Osteoblast (primary cell): ENCODE measurements around the gene MFSD6. TPM values are rescaled to one million over a fixed set of nuclear protein-coding genes. Genes with fewer than 3 reads are reported as not detected.

Experiments
- DNase-seq: peaks from one replicate; pipeline ENCODE4 v3.0.0; 2011; ENCODE audit warnings: low spot score, mixed read lengths; ENCODE audit not compliant: insufficient read length; ENCODE audit errors: missing footprints
- H2AFZ ChIP-seq: 2 replicates; pipeline ENCODE4 v1.6.0; 2011; ENCODE audit warnings: mild to moderate bottlenecking, low read length
- H3K27ac ChIP-seq: 2 replicates; pipeline ENCODE4 v1.5.1; 2011; ENCODE audit warnings: mild to moderate bottlenecking, low read depth, low read length, moderate library complexity
- H3K27me3 ChIP-seq: 2 replicates; pipeline ENCODE4 v1.6.0; 2012; ENCODE audit warnings: mild to moderate bottlenecking, control low read depth, inconsistent platforms, low read length, moderate library complexity; ENCODE audit not compliant: insufficient read depth
- H3K36me3 ChIP-seq: 2 replicates; pipeline ENCODE4 v1.5.1; 2011; ENCODE audit warnings: mild to moderate bottlenecking, low read length, control low read depth, moderate library complexity; ENCODE audit not compliant: insufficient read depth
- H3K4me1 ChIP-seq: 2 replicates; pipeline ENCODE4 v1.5.1; 2011; ENCODE audit warnings: mild to moderate bottlenecking, low read length, control low read depth, moderate library complexity; ENCODE audit not compliant: insufficient read depth
- H3K4me2 ChIP-seq: 2 replicates; pipeline ENCODE4 v1.6.0; 2011; ENCODE audit warnings: mild to moderate bottlenecking, low read length; ENCODE audit not compliant: insufficient read depth
- H3K4me3 ChIP-seq: fragments of 200-600 bp; sonication (generic); 3 replicates; pipeline ENCODE4 v1.5.1; 2012; ENCODE audit warnings: mild to moderate bottlenecking, low read length, inconsistent platforms; ENCODE audit not compliant: insufficient read depth
- H3K79me2 ChIP-seq: 2 replicates; pipeline ENCODE4 v1.6.0; 2012; ENCODE audit warnings: mild to moderate bottlenecking, low read length, control low read depth, inconsistent platforms; ENCODE audit not compliant: insufficient read depth
- H3K9me3 ChIP-seq: 2 replicates; pipeline ENCODE4 v1.5.1; 2011; ENCODE audit warnings: low read depth, low read length, control low read depth
- H4K20me1 ChIP-seq: 2 replicates; pipeline ENCODE4 v1.6.0; 2012; ENCODE audit warnings: mild to moderate bottlenecking, low read length, control low read depth; ENCODE audit not compliant: insufficient read depth
- total RNA-seq: library from RNA; depleted of rRNA; stranded (reverse); fragments of >200 nt; gene quantifications from 2 replicates; pipeline ENCODE4 v1.2.3, GENCODE V29; 2012
- TF ChIP-seq, protein P1 (sequence below): IDR thresholded peaks from 2 replicates; pipeline ENCODE4 v1.5.1; 2011; ENCODE audit warnings: mild to moderate bottlenecking, low read depth, low read length, moderate library complexity; ENCODE audit errors: extremely low read depth

Gene MFSD6
- total RNA-seq, 1 donor = 11.2 TPM

- H3K4me3 ChIP-seq = no peak overlapping the region
- no peak overlapping the region for H2AFZ ChIP-seq
- H3K36me3 ChIP-seq = no peaks in the 10 kb centered on the region
- H3K79me2 ChIP-seq = no peaks in the 10 kb centered on the region
- H3K4me1 ChIP-seq = peaks cover 2% of the 10 kb centered on the region
- H3K27me3 ChIP-seq = no peaks in the 10 kb centered on the region
- TF ChIP-seq, protein P1, sequence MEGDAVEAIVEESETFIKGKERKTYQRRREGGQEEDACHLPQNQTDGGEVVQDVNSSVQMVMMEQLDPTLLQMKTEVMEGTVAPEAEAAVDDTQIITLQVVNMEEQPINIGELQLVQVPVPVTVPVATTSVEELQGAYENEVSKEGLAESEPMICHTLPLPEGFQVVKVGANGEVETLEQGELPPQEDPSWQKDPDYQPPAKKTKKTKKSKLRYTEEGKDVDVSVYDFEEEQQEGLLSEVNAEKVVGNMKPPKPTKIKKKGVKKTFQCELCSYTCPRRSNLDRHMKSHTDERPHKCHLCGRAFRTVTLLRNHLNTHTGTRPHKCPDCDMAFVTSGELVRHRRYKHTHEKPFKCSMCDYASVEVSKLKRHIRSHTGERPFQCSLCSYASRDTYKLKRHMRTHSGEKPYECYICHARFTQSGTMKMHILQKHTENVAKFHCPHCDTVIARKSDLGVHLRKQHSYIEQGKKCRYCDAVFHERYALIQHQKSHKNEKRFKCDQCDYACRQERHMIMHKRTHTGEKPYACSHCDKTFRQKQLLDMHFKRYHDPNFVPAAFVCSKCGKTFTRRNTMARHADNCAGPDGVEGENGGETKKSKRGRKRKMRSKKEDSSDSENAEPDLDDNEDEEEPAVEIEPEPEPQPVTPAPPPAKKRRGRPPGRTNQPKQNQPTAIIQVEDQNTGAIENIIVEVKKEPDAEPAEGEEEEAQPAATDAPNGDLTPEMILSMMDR = no peak
- no peak overlapping the region for H3K27ac ChIP-seq
- no peaks in the 10 kb centered on the region for H4K20me1 ChIP-seq
- DNase-seq = no peak
- H3K4me2 ChIP-seq = peak overlapping the region; percentile 28
- H3K9me3 ChIP-seq = no peaks in the 10 kb centered on the region
These were observed 70.5 kb downstream of the MFSD6 start for GRCh38 chr2:190478572-190479195.

- no peaks in the 10 kb centered on the region for H4K20me1 ChIP-seq
- no peaks in the 10 kb centered on the region for H3K79me2 ChIP-seq
- H3K27me3 ChIP-seq = no peaks in the 10 kb centered on the region
- TF ChIP-seq, protein P1 = no peak
- no peak overlapping the region for H2AFZ ChIP-seq
- no peak overlapping the region for H3K27ac ChIP-seq
- H3K36me3 ChIP-seq = no peaks in the 10 kb centered on the region
- H3K4me2 ChIP-seq = no peak overlapping the region
- peaks cover 2% of the 10 kb centered on the region for H3K4me1 ChIP-seq
- no peak for DNase-seq
- H3K4me3 ChIP-seq = no peak overlapping the region
- no peaks in the 10 kb centered on the region for H3K9me3 ChIP-seq
These were observed 73.2 kb downstream of the MFSD6 start for GRCh38 chr2:190481339-190481738.

GRCh38 chr2:190482451-190482850 is 74.3 kb downstream of the MFSD6 start:
- TF ChIP-seq, protein P1 = no peak
- Histone ChIP-seq H4K20me1 (no peaks in the 10 kb centered on the region), H3K9me3 (no peaks in the 10 kb centered on the region), H3K79me2 (no peaks in the 10 kb centered on the region), H3K4me3 (no peak overlapping the region), H3K27ac (no peak overlapping the region), H3K36me3 (no peaks in the 10 kb centered on the region), H3K27me3 (no peaks in the 10 kb centered on the region), H3K4me2 (no peak overlapping the region), H2AFZ (no peak overlapping the region), H3K4me1 (peaks cover 2% of the 10 kb centered on the region)
- no peak for DNase-seq

- Histone ChIP-seq H3K36me3 (no peaks in the 10 kb centered on the region), H3K79me2 (no peaks in the 10 kb centered on the region), H3K4me1 (no peaks in the 10 kb centered on the region), H3K9me3 (no peaks in the 10 kb centered on the region), H2AFZ (no peak overlapping the region), H4K20me1 (no peaks in the 10 kb centered on the region), H3K27me3 (no peaks in the 10 kb centered on the region), H3K4me3 (no peak overlapping the region), H3K27ac (no peak overlapping the region), H3K4me2 (no peak overlapping the region)
- no peak for DNase-seq
- TF ChIP-seq, protein P1 = no peak
These were observed 78.0 kb downstream of the MFSD6 start for GRCh38 chr2:190486037-190486623.
